H9 (cell line): Measurements from ENCODE around the gene TATDN2. TPM values are rescaled to one million over a fixed set of nuclear protein-coding genes. Genes with fewer than 3 reads are reported as not detected.

Experiments used
- DNase-seq: peaks from one replicate; pipeline ENCODE4 v3.0.0-alpha.2; 2017
- H2AFZ ChIP-seq: one replicate; pipeline ENCODE4 v1.6.1; 2013; ENCODE audit warnings: mild to moderate bottlenecking, low read length, control low read depth, moderate library complexity
- H2AK5ac ChIP-seq: 2 replicates; pipeline ENCODE4 v1.6.1; 2013; ENCODE audit warnings: low read length, control low read depth, mixed read lengths; ENCODE audit not compliant: insufficient read length
- H2BK120ac ChIP-seq: one replicate; pipeline ENCODE4 v1.6.1; 2013; ENCODE audit warnings: low read depth, mild to moderate bottlenecking, low read length, control low read depth, inconsistent platforms; ENCODE audit not compliant: poor library complexity, severe bottlenecking
- H2BK12ac ChIP-seq: 2 replicates; pipeline ENCODE4 v1.6.1; 2013; ENCODE audit warnings: low read length, control low read depth, mixed read lengths, low read depth; ENCODE audit not compliant: insufficient read length
- H2BK15ac ChIP-seq: 2 replicates; pipeline ENCODE4 v1.6.1; 2013; ENCODE audit warnings: low read depth, low read length, control low read depth
- H2BK20ac ChIP-seq: one replicate; pipeline ENCODE4 v1.6.1; 2013; ENCODE audit warnings: low read depth, mild to moderate bottlenecking, low read length, control low read depth, inconsistent platforms; ENCODE audit not compliant: poor library complexity, severe bottlenecking
- H2BK5ac ChIP-seq: 2 replicates; pipeline ENCODE4 v1.6.1; 2013; ENCODE audit warnings: low read length, control low read depth, mixed read lengths; ENCODE audit not compliant: insufficient read length
- H3K14ac ChIP-seq: 2 replicates; pipeline ENCODE4 v1.6.1; 2013; ENCODE audit warnings: low read length, control low read depth; ENCODE audit not compliant: insufficient read depth
- H3K18ac ChIP-seq: 2 replicates; pipeline ENCODE4 v1.6.1; 2013; ENCODE audit warnings: low read depth, mild to moderate bottlenecking, mixed read lengths, low read length, control low read depth; ENCODE audit not compliant: insufficient read length
- H3K23ac ChIP-seq: 2 replicates; pipeline ENCODE4 v1.6.1; 2013; ENCODE audit warnings: low read length, control low read depth, mixed read lengths, low read depth; ENCODE audit not compliant: insufficient read length
- H3K23me2 ChIP-seq: 2 replicates; pipeline ENCODE4 v1.6.1; 2013; ENCODE audit warnings: low read depth, mild to moderate bottlenecking, mixed read lengths, low read length, control low read depth; ENCODE audit not compliant: insufficient read length, poor library complexity, severe bottlenecking
- H3K27ac ChIP-seq: 2 replicates; pipeline ENCODE4 v1.5.1; 2013; ENCODE audit warnings: low read length, control low read depth, mixed read lengths, low read depth; ENCODE audit not compliant: insufficient read length
- H3K27me3 ChIP-seq: 2 replicates; pipeline ENCODE4 v1.6.1; 2013; ENCODE audit warnings: low read length, control low read depth, inconsistent platforms; ENCODE audit not compliant: insufficient read depth
- H3K4ac ChIP-seq: 2 replicates; pipeline ENCODE4 v1.6.1; 2013; ENCODE audit warnings: low read depth, mild to moderate bottlenecking, control low read depth, inconsistent platforms, low read length, moderate library complexity
- H3K4me1 ChIP-seq: 2 replicates; pipeline ENCODE4 v1.6.1; 2013; ENCODE audit warnings: low read length, control low read depth, inconsistent platforms; ENCODE audit not compliant: insufficient read depth
- H3K4me2 ChIP-seq: 2 replicates; pipeline ENCODE4 v1.6.1; 2013; ENCODE audit warnings: low read length, control low read depth, mixed read lengths; ENCODE audit not compliant: insufficient read length, insufficient read depth
- H3K56ac ChIP-seq: 2 replicates; pipeline ENCODE4 v1.6.1; 2013; ENCODE audit warnings: low read depth, mild to moderate bottlenecking, mixed read lengths, low read length, control low read depth; ENCODE audit not compliant: insufficient read length
- H3K79me1 ChIP-seq: 2 replicates; pipeline ENCODE4 v1.6.1; 2013; ENCODE audit warnings: low read depth, mild to moderate bottlenecking, moderate library complexity, low read length, control low read depth, inconsistent platforms; ENCODE audit not compliant: insufficient read depth, poor library complexity, severe bottlenecking
- H3K79me2 ChIP-seq: 2 replicates; pipeline ENCODE4 v1.6.1; 2013; ENCODE audit warnings: low read length, control low read depth, inconsistent platforms; ENCODE audit not compliant: insufficient read depth
- H3K9ac ChIP-seq: 2 replicates; pipeline ENCODE4 v1.6.1; 2013; ENCODE audit warnings: low read length, control low read depth, mixed read lengths; ENCODE audit not compliant: insufficient read length; ENCODE audit errors: extremely low read depth
- H3K9me3 ChIP-seq: one replicate; pipeline ENCODE4 v1.6.1; 2013; ENCODE audit warnings: low read depth, low read length, inconsistent platforms; ENCODE audit not compliant: control insufficient read depth
- H3T11ph ChIP-seq: one replicate; pipeline ENCODE4 v1.6.1; 2013; ENCODE audit warnings: mild to moderate bottlenecking, low read length, control low read depth, inconsistent platforms
- H4K20me1 ChIP-seq: one replicate; pipeline ENCODE4 v1.6.1; 2013; ENCODE audit not compliant: control insufficient read depth, insufficient read length, insufficient read depth
- H4K5ac ChIP-seq: 2 replicates; pipeline ENCODE4 v1.6.1; 2013; ENCODE audit warnings: low read depth, mild to moderate bottlenecking, mixed read lengths, low read length, control low read depth; ENCODE audit not compliant: insufficient read length
- H4K8ac ChIP-seq: replicated peaks from 2 replicates; pipeline ENCODE4 v1.6.1; 2013; ENCODE audit warnings: low read length, control low read depth, mixed read lengths, low read depth; ENCODE audit not compliant: insufficient read length
- H4K91ac ChIP-seq: 2 replicates; pipeline ENCODE4 v1.6.1; 2013; ENCODE audit warnings: low read depth, mild to moderate bottlenecking, moderate library complexity, mixed read lengths, low read length, control low read depth; ENCODE audit not compliant: insufficient read length
- H3K27ac Mint-ChIP-seq, 3 experiments: 2 replicates in 2 of 3; 3 replicates in 1 of 3; pipeline ENCODE4 v1.8.0; 2020 to 2021; ENCODE audit warnings: mixed read lengths in 3 of 3, mild to moderate bottlenecking in 1 of 3, moderate library complexity in 1 of 3
- H3K27me3 Mint-ChIP-seq: 2 replicates; pipeline ENCODE4 v1.8.0; 2021; ENCODE audit warnings: low read depth, mild to moderate bottlenecking, moderate library complexity, mixed read lengths
- H3K36me3 Mint-ChIP-seq, 3 experiments: 2 replicates in 2 of 3; 3 replicates in 1 of 3; pipeline ENCODE4 v1.8.0; 2020 to 2021; ENCODE audit warnings: low read depth in 3 of 3, mixed read lengths in 3 of 3; ENCODE audit not compliant: insufficient read depth in 1 of 3
- H3K4me1 Mint-ChIP-seq, 2 experiments: 2 replicates each; pipeline ENCODE4 v1.8.0; 2020; ENCODE audit warnings: mixed read lengths in 2 of 2
- H3K4me3 Mint-ChIP-seq, 2 experiments: 2 replicates in 1 of 2; 3 replicates in 1 of 2; pipeline ENCODE4 v1.8.0; 2020 to 2021; ENCODE audit warnings: mild to moderate bottlenecking in 2 of 2, mixed read lengths in 2 of 2, moderate library complexity in 1 of 2
- H3K9me3 Mint-ChIP-seq, 2 experiments: 2 replicates in 1 of 2; 3 replicates in 1 of 2; pipeline ENCODE4 v1.8.0; 2020; ENCODE audit warnings: mild to moderate bottlenecking in 2 of 2, mixed read lengths in 2 of 2, moderate library complexity in 1 of 2
- CTCF ChIP-seq: fragments of 200-600 bp; sonication (generic); conservative IDR thresholded peaks from 3 replicates; pipeline ENCODE4 v1.8.0; 2021; ENCODE audit warnings: antibody characterized with exemption, mild to moderate bottlenecking
- WGBS: extraction: QIAGEN DNeasy Blood & Tissue Kit; methylation state at CpG from one replicate; pipeline ENCODE4 v1.1.7; 2013; ENCODE audit warnings: missing lambda C conversion rate, low lambda C conversion rate, mixed read lengths; ENCODE audit not compliant: insufficient read length; ENCODE audit errors: extremely low coverage; 5-methylcytosine and 5-hydroxymethylcytosine counted together
- total RNA-seq: library from RNA; stranded (reverse); gene quantifications from 2 replicates; pipeline ENCODE4 v1.2.1, GENCODE V29; 2021

Gene TATDN2
- total RNA-seq, 1 experiment from 2014 or later: 34.4 TPM

DNA sequence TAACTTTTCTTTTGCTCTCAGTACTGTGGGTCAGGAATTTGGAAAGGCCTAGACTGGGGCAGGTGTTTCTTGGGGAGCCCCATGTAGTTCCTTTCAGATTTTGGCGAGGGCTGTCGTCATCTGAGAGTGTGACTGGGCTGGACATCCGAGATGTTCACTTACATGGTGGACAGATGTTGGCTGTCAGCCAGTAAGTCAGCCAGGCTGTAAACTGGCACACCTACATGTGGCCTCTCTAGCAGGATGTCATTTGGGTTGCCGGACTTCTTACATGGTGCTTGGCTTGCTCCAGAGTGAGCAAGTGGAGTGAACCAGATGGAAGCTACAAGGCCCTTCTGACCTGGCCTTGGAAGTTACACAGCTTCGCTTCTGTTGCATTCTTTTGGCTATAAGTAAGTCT, 20.7 kb downstream of the TATDN2 start:
- Histone ChIP-seq H4K8ac (no peak overlapping the region), H4K20me1 (no peaks in the 10 kb centered on the region), H4K91ac (no peak overlapping the region), H3K14ac (no peak overlapping the region), H3K18ac (no peak overlapping the region), H3K9me3 (no peaks in the 10 kb centered on the region), H2BK120ac (no peak overlapping the region), H3K79me1 (no peaks in the 10 kb centered on the region), H3K4me1 (no peaks in the 10 kb centered on the region), H3K27ac (no peak overlapping the region), H3T11ph (no peak overlapping the region), H3K23me2 (no peaks in the 10 kb centered on the region), H3K9ac (no peak overlapping the region), H3K23ac (no peak overlapping the region), H2BK20ac (no peak overlapping the region), H3K4ac (no peak overlapping the region), H2BK15ac (no peak overlapping the region), H3K4me2 (no peak overlapping the region), H3K79me2 (peaks cover 6% of the 10 kb centered on the region; the same call in 1 of the 2 replicates), H2AFZ (no peak overlapping the region), H2AK5ac (no peak overlapping the region), H3K56ac (no peak overlapping the region), H2BK12ac (no peak overlapping the region), H4K5ac (no peak overlapping the region), H3K27me3 (no peaks in the 10 kb centered on the region), H2BK5ac (no peak overlapping the region)
- no peak for TF ChIP-seq CTCF
- Mint-ChIP-seq H3K27me3 (no peaks in the 10 kb centered on the region; the same call in 1 of the 2 replicates), H3K9me3 (no peaks in the 10 kb centered on the region), H3K4me1 (peaks cover 4% of the 10 kb centered on the region in 2 experiments), H3K4me3 (no peak overlapping the region), H3K27ac (no peak overlapping the region; a peak in 1 of 7 replicates), H3K36me3 (peaks cover 19 to 68% (median 49%) of the 10 kb centered on the region in 3 experiments; a peak in 6 of 7 replicates)
- no CpG with 5 or more reads among the region's 5 CpGs for WGBS
- no peak for DNase-seq
